ENCODE results near the gene ITIH4. TPM values are rescaled to one million over a fixed set of nuclear protein-coding genes. Genes with fewer than 3 reads are reported as not detected.

ITIH4 gene
- total RNA-seq, 1 experiment from 2014 or later = not detected

DNA sequence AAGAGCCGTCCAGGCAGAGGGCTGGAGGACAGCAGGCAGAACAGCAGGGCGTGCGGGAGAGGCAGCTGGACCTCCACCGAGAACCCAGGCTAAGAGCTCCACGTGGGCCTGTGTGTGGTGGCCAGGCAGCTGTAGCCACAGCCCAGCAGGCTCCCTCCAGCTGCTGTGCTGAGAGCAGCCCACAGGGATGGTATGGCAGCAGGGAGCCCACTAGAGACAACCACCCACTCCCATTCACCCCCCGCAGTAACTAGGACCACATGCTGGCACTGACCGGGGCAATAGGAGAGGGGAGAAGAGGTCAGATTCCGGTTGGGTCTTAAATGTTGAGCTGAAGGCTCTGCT, 29.9 kb upstream of the ITIH4 start:
- DNase-seq (ENCODE audit: low read depth in 1 of 2, low spot score in 2 of 2) = no peak
- H3K4me3 ChIP-seq = no peak overlapping the region

DNA sequence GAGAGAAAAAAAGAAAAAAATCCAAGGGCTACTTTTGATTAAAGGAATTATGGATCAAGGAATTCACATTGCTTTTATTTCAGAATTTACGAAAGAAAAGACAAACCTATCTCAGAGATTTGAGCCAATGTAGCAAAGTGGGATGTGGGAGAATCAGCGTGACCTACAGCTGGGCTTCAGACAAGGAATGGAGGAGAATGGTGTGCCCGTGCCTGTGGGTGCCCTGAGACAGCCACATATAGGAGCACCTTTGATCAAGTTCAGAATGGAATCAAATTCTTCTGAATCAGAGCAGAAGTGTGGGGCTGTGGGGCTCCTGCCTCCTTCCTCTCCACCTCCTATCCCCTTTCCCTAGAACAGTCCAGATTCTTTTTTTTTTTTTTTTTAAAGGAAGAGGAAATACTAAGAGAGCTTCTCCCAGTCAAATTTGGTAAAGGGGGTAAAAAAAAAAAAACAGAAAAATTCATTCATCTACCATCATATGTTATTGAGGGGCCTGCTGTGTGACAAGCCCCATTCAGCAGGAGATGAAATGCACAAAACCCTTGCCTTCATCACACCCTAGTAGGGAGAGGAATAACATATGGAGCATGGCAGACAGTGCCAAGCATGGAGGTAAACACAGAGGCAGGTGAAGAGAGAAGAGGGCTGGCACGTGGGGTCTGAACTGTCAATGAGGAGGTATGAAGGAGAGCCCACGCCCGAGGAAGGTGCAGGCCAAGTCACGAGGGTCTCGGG, 29.4 kb upstream of the ITIH4 start:
- H3K27me3 ChIP-seq (replicated peaks) = no peaks in the 10 kb centered on the region
- no peak overlapping the region for H3K27ac ChIP-seq
- no peaks in the 10 kb centered on the region for H3K4me1 ChIP-seq (replicated peaks)
- no peak overlapping the region for H3K4me3 ChIP-seq
- H3K9me3 ChIP-seq (replicated peaks) = no peaks in the 10 kb centered on the region
- DNase-seq (ENCODE audit: low read depth in 1 of 2, low spot score in 2 of 2) = no peak
- no peaks in the 10 kb centered on the region for H3K36me3 ChIP-seq

More for the DNA sequence above, 29.9 kb upstream of the ITIH4 start:
- Histone ChIP-seq H3K36me3 (no peaks in the 10 kb centered on the region), H3K27me3 (replicated peaks) (no peaks in the 10 kb centered on the region), H3K27ac (no peak overlapping the region), H3K4me1 (replicated peaks) (no peaks in the 10 kb centered on the region), H3K9me3 (replicated peaks) (no peaks in the 10 kb centered on the region)

DNA sequence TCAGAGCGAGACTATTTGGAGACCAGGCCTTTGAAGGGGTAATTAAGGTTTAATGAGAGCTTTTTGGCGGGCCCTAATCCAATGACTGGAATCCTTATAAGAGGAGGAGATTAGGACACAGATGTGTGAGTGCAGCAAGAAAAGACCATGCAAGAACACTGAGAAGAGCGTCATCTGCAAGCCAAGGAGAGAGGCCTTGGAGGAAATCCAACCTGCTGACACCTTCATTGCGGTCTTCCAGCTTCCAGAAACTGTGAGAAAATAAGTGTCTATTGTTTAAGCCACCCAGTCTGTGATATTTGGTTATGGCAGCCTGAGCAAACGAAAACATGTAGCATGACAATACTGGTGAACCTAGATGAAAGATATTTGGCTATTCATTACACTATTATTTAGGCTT, 27.4 kb upstream of the ITIH4 start:
- no peaks in the 10 kb centered on the region for H3K27me3 ChIP-seq (replicated peaks)
- no peaks in the 10 kb centered on the region for H3K9me3 ChIP-seq (replicated peaks)
- no peak for DNase-seq (ENCODE audit: low read depth in 1 of 2, low spot score in 2 of 2)
- H3K4me1 ChIP-seq (replicated peaks) = no peaks in the 10 kb centered on the region
- H3K36me3 ChIP-seq = no peaks in the 10 kb centered on the region
- no peak overlapping the region for H3K4me3 ChIP-seq
- H3K27ac ChIP-seq = no peak overlapping the region

DNA sequence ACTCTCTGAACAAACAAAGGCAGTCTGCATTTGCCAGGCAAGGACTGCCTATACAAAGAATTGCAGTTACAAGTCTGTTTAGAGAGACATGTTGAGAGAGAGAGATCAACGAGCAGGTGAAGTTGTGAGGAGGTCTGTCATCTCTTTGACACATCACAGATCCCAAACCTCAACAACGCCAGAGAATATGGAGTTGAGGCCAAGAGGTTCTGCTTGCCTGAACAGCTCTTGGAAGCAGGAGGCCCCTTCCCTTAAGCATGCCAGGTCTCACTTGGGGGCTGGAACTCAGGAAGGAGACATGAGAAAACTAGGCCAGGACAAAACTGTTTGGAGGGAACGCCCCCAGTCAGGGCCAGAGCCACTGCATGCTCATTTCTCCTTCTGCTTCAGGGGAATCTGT, 26.7 kb upstream of the ITIH4 start:
- Histone ChIP-seq H3K4me3 (no peak overlapping the region), H3K4me1 (replicated peaks) (no peaks in the 10 kb centered on the region), H3K27ac (no peak overlapping the region), H3K9me3 (replicated peaks) (no peaks in the 10 kb centered on the region), H3K36me3 (no peaks in the 10 kb centered on the region), H3K27me3 (replicated peaks) (no peaks in the 10 kb centered on the region)
- no peak for DNase-seq (ENCODE audit: low read depth in 1 of 2, low spot score in 2 of 2)

DNA sequence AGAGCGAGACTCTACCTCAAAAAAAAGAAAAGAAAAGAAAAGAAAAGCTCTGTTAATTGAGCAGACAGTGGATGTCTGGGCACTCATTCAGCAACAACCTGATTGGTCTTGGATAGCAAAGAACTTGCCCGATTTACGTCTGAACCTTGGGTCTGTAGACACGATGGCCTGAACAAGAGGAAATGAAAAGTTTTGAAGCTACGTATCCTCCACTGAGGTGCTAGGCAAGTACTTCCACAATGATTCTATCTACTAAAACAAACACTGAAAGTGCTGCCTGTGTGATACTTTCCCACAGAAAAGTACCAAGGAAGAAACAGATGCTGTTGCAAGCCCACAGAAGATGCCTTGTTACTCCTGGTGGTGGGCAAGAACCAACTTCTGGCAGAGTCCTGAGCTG, 26.2 kb upstream of the ITIH4 start:
- Histone ChIP-seq H3K27me3 (replicated peaks) (no peaks in the 10 kb centered on the region), H3K4me1 (replicated peaks) (no peaks in the 10 kb centered on the region), H3K36me3 (peaks cover 2% of the 10 kb centered on the region; the same call in 1 of the 2 replicates), H3K27ac (no peak overlapping the region), H3K4me3 (no peak overlapping the region), H3K9me3 (replicated peaks) (no peaks in the 10 kb centered on the region)
- DNase-seq (ENCODE audit: low read depth in 1 of 2, low spot score in 2 of 2) = no peak

DNA sequence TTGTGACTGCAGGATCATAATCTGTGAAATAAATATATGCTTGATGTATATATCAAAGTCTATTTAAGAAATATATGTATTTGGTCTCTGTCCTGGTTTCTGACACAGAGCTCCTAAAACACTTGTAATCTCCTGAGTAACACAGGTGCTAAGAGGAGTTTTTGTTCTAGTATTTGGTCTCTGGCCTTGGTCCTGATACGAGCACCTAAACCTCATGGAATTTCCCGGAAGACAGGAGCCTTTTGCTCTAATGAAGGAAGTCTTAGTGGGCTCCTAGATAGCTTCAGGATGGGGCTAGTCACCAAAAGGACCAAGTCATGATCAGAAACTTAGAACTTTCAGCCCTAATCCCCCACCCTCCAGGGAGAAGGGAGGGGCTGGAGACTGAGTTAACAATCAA, 23.5 kb upstream of the ITIH4 start:
- Histone ChIP-seq H3K27ac (no peak overlapping the region), H3K36me3 (peaks cover 16% of the 10 kb centered on the region), H3K9me3 (replicated peaks) (no peaks in the 10 kb centered on the region), H3K27me3 (replicated peaks) (no peaks in the 10 kb centered on the region), H3K4me3 (no peak overlapping the region), H3K4me1 (replicated peaks) (no peaks in the 10 kb centered on the region)
- no peak for DNase-seq (ENCODE audit: low read depth in 1 of 2, low spot score in 2 of 2)

DNA sequence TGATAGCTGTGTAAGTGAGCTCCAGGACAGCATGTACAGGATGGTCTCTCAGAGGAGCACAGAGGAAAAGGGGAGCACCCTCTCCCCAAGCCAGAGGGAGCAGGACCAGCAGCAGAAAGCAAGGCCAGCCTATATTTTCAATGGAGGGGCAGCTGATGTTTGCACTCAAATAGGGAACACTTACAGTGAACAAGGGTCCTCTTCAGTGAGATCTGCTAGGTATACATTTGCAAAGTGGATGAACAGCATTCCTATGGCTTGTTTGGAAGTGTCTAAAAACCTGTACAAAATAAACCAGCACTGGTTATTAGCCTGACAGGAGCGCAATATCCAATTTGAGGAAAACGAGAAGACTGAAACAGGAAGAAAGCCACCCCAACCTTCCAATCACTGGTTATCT, 21.9 kb upstream of the ITIH4 start:
- Histone ChIP-seq H3K27ac (no peak overlapping the region), H3K36me3 (peaks cover 18% of the 10 kb centered on the region), H3K27me3 (replicated peaks) (no peaks in the 10 kb centered on the region), H3K4me1 (replicated peaks) (no peaks in the 10 kb centered on the region), H3K4me3 (no peak overlapping the region), H3K9me3 (replicated peaks) (no peaks in the 10 kb centered on the region)
- no peak for DNase-seq (ENCODE audit: low read depth in 1 of 2, low spot score in 2 of 2)

DNA sequence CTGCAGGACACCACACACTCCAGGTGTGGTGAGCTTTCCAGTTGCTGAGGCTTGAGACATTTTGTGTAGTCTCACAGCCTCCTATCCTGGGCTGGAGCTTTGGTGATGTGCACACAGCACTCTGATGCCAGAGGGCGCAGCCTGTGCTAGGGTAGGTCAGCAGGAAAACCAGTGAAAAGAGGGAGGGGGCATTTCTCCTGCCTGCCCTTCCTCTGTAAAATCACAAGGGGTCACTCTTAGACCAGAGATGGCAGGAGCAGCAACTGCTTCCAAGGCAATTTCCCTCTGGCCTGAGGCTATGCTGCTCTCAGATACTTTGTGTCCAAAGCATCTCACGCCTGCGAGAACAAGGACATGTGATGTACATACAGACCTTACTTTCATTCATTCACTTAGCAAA, 20.9 kb upstream of the ITIH4 start:
- H3K27me3 ChIP-seq (replicated peaks) = no peaks in the 10 kb centered on the region
- no peak for DNase-seq (ENCODE audit: low read depth in 1 of 2, low spot score in 2 of 2)

DNA sequence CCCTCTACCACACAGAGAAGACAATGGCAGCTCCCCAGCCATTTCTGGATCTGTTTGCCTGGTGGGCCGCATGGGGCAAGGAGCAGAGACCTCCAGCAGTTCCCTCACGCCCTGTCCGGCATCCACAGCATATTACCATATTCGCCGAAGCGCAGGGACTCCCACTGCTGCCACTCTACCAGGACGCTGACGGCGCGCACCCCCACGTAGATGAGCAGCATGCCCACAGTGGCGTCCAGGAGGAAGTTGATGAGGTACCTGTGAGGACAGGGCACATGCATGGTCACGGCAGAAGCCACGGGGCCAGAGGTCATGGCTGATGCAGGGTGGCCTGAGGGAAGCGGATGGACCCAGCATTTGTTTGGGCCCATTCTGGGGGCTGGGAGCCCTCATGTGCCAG, 19.2 kb upstream of the ITIH4 start:
- DNase-seq (ENCODE audit: low read depth in 1 of 2, low spot score in 2 of 2) = no peak
- Histone ChIP-seq H3K36me3 (peaks cover 18% of the 10 kb centered on the region), H3K27me3 (replicated peaks) (no peaks in the 10 kb centered on the region), H3K27ac (no peak overlapping the region), H3K4me3 (no peak overlapping the region), H3K4me1 (replicated peaks) (no peaks in the 10 kb centered on the region), H3K9me3 (replicated peaks) (no peaks in the 10 kb centered on the region)

More for the DNA sequence above, 20.9 kb upstream of the ITIH4 start:
- H3K27ac ChIP-seq = no peak overlapping the region
- no peak overlapping the region for H3K4me3 ChIP-seq
- peaks cover 18% of the 10 kb centered on the region for H3K36me3 ChIP-seq
- no peaks in the 10 kb centered on the region for H3K4me1 ChIP-seq (replicated peaks)
- no peaks in the 10 kb centered on the region for H3K9me3 ChIP-seq (replicated peaks)

DNA sequence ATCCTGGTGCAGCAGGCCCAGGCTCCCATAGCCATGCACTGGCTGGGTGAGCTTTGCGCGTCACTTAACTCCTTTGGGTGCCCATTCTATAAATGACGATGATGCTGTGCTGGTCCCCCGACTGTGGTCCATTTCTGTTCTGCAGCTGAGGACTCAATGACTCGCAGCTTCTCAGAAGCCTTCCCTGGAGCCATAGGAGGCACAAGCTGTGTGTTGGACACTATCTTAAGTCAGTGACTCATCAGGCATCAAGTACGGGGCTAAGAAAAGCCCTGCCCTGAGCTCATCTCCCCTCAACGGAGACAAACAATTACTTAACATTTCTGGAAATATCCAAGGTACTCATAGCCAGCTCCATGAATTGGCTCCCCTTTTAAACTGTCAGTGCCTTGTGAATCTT, 18.1 kb upstream of the ITIH4 start:
- no peak overlapping the region for H3K4me3 ChIP-seq
- H3K27ac ChIP-seq = no peak overlapping the region
- no peaks in the 10 kb centered on the region for H3K9me3 ChIP-seq (replicated peaks)
- peaks cover 2% of the 10 kb centered on the region for H3K4me1 ChIP-seq (replicated peaks)
- no peaks in the 10 kb centered on the region for H3K27me3 ChIP-seq (replicated peaks)
- H3K36me3 ChIP-seq = peaks cover 18% of the 10 kb centered on the region
- DNase-seq (ENCODE audit: low read depth in 1 of 2, low spot score in 2 of 2) = no peak

DNA sequence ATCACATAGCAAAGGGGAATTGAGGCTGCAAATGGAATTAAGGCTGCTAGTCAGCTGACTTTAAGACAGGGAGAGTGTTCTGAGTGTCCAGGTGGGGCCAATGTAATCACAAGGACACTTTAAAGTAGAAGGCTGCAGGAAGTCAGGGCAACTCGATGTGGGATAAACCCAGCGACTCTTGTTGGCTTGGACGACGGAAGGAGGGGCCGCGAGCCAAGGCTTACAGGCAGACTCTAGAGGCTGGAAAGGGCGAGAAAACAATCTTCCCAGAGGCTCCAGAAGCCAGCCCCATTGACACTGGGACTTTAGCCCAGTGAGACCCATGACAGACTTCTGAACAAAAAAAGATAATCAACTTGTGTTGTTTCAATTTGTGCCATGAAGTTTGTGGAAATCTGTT, 17.3 kb upstream of the ITIH4 start:
- H3K4me3 ChIP-seq = no peak overlapping the region
- peaks cover 11% of the 10 kb centered on the region for H3K4me1 ChIP-seq (replicated peaks)
- H3K27ac ChIP-seq = no peak overlapping the region
- no peak for DNase-seq (ENCODE audit: low read depth in 1 of 2, low spot score in 2 of 2)
- H3K27me3 ChIP-seq (replicated peaks) = no peaks in the 10 kb centered on the region
- H3K9me3 ChIP-seq (replicated peaks) = no peaks in the 10 kb centered on the region
- peaks cover 20% of the 10 kb centered on the region for H3K36me3 ChIP-seq

DNA sequence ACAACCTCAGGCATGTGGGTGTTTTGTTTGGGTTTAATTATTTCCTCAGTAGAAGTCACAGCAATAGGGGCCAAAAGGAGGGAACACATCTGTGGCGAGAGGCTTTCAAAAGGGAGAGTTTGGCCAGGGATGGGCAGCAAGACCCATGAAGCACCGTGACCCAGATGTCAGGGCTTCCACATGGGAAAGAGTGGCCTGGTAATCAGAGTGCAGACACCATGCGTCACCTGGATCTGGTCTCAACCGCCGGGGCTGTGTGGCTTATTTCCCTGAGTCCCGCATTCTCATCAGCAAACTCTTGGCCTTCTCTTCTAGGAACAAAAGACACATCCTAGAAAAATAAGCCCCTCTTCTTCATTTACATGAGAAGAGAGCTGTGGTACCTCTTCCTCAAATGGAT, 16.8 kb upstream of the ITIH4 start:
- H3K4me1 ChIP-seq (replicated peaks) = peaks cover 11% of the 10 kb centered on the region
- peaks cover 24% of the 10 kb centered on the region for H3K36me3 ChIP-seq

DNA sequence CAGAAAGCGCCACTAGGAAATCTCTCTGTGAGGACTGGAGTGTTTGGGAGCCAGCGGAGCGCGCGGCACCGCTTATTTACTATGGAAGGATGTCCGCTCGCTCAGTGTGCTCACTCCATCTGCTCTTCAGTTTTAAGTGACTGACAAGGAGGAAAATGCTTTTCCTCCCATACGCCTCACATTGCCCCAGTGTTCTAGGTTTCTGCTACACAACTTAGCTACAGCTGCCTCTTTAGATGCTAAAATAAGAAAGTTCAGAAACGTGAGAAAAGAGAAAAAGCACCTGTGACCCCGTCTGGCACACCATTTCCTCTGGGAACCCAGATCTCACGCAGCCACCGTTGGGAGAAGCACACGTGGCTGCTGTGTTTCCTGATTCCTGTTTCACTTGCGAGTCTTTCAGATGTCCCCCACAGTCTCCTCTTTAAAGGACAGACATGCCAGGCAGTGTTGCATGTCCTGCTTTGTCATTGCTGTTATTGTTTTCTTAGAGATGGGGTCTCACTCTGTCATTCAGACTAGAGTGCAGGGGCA, 16.0 kb upstream of the ITIH4 start:
- Histone ChIP-seq H3K4me3 (no peak overlapping the region), H3K36me3 (peaks cover 21% of the 10 kb centered on the region), H3K27me3 (replicated peaks) (no peaks in the 10 kb centered on the region), H3K27ac (no peak overlapping the region), H3K9me3 (replicated peaks) (no peaks in the 10 kb centered on the region), H3K4me1 (replicated peaks) (peaks cover 11% of the 10 kb centered on the region)
- no peak for DNase-seq (ENCODE audit: low read depth in 1 of 2, low spot score in 2 of 2)

More for the DNA sequence above, 16.8 kb upstream of the ITIH4 start:
- DNase-seq (ENCODE audit: low read depth in 1 of 2, low spot score in 2 of 2) = no peak
- Histone ChIP-seq H3K4me3 (no peak overlapping the region), H3K27ac (no peak overlapping the region), H3K9me3 (replicated peaks) (no peaks in the 10 kb centered on the region), H3K27me3 (replicated peaks) (no peaks in the 10 kb centered on the region)

DNA sequence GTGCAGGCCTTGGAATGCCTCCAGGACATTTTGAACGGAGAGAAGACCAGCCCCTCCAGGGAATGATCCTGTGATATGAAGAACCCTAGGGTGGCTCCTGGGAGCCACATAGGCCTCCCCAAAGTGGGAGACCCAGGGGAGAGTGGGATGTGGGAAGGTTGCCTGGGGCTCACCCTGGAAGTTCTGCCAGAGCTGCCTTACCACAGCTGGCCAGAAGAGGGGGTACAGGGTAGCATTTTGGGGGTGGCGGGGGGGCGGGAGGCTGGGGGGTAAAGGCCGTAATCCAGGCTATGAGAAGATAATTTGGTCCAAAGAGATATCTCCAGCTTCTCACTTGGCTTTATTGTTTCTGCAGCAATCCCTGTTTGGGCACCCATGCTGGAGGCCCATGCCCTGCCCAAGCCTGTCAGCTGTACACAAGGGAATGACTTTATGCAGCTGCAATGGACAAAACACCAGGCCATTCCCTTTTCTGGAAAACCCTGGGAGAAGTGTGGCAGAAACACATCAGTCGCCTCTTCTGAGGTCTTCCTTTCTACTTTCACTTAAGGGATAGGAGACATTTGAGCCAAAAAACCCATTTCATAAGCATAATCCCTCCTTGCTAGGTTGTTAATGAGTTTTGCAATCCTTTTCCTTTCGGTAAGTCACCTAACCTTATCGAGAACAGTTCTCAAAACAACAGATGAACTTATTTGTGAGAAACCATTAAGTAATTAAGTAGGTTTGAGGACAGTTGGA, 15.4 kb upstream of the ITIH4 start:
- Histone ChIP-seq H3K9me3 (replicated peaks) (no peaks in the 10 kb centered on the region), H3K27me3 (replicated peaks) (no peaks in the 10 kb centered on the region), H3K4me3 (no peak overlapping the region), H3K4me1 (replicated peaks) (peaks cover 11% of the 10 kb centered on the region), H3K36me3 (peaks cover 16% of the 10 kb centered on the region), H3K27ac (no peak overlapping the region)
- no peak for DNase-seq (ENCODE audit: low read depth in 1 of 2, low spot score in 2 of 2)
